Upper lobe of left lung (tissue), 6 donors: ENCODE data around the gene CRELD2. TPM values are rescaled to one million over a fixed set of nuclear protein-coding genes. Genes with fewer than 3 reads are reported as not detected.

Source experiments
- ATAC-seq, 2 donors: fragments of 200-7000 bp; cut with Tn5 transposase; one replicate each; pipeline ENCODE4 v1.9.1; 2022; ENCODE audit warnings: mild to moderate bottlenecking in 2 of 2, moderate library complexity in 2 of 2; ENCODE audit not compliant: low FRiP score in 2 of 2
- DNase-seq, 2 donors: peaks; one replicate each; pipeline ENCODE4 v3.0.0-alpha.2; 2019 to 2020
- H3K27ac ChIP-seq, 4 donors: fragments of 200-600 bp; sonication (generic); one replicate each; pipeline ENCODE4 v1.5.1; 2016 to 2019
- H3K27me3 ChIP-seq, 4 donors: fragments of 200-600 bp; sonication (generic); one replicate each; pipeline ENCODE4 v1.5.1; 2017 to 2019
- H3K36me3 ChIP-seq, 4 donors: fragments of 200-600 bp; sonication (generic); one replicate each; pipeline ENCODE4 v1.5.1; 2016 to 2019
- H3K4me1 ChIP-seq, 4 donors: fragments of 200-600 bp; sonication (generic); one replicate each; pipeline ENCODE4 v1.5.1; 2018 to 2019
- H3K4me3 ChIP-seq, 4 donors: fragments of 200-600 bp; sonication (generic); one replicate each; pipeline ENCODE4 v1.5.1; 2017 to 2019; ENCODE audit warnings: mild to moderate bottlenecking in 2 of 4, moderate library complexity in 1 of 4
- H3K9me3 ChIP-seq, 4 donors: fragments of 200-600 bp; sonication (generic); one replicate each; pipeline ENCODE4 v1.5.1; 2018 to 2019
- CTCF ChIP-seq, 6 experiments: fragments of 450-650 bp in 4 of 6; fragments of 200-600 bp in 2 of 6; sonication (generic) in 2 of 6; IDR thresholded peaks; one replicate each; pipeline ENCODE4 v1.5.1; 2016 to 2019; ENCODE audit warnings: antibody characterized with exemption in 6 of 6
- EP300 ChIP-seq, 4 donors: sonication (generic); formaldehyde crosslinking; IDR thresholded peaks; one replicate each; pipeline ENCODE4 v1.5.1; 2017; ENCODE audit warnings: antibody characterized with exemption in 4 of 4, control low read depth in 2 of 4
- POLR2A ChIP-seq, 4 donors: fragments of 450-650 bp; IDR thresholded peaks; one replicate each; pipeline ENCODE4 v1.5.1; 2016 to 2017; ENCODE audit warnings: antibody characterized with exemption in 4 of 4, mild to moderate bottlenecking in 2 of 4
- POLR2AphosphoS5 ChIP-seq, 2 donors: sonication (generic); formaldehyde crosslinking; IDR thresholded peaks; one replicate each; pipeline ENCODE4 v1.5.1; 2017; ENCODE audit warnings: antibody characterized with exemption in 2 of 2
- WGBS, 2 donors: methylation state at CpG; one replicate each; pipeline ENCODE4 v1.1.5; 2017 to 2018; 5-methylcytosine and 5-hydroxymethylcytosine counted together
- total RNA-seq, 6 donors: library from RNA; depleted of rRNA in 4 of 6; stranded (reverse); fragments of >200 nt in 4 of 6; gene quantifications; one replicate each; pipeline versions ENCODE4 v1.1.0 to v1.2.1, GENCODE V29; 2016 to 2021
- donor health status: DM: no; HTN: no; CAD: no; lungs with moderate emphysema.
- donor health status: DM: no; HTN: yes; CAD: no; lungs with severe emphysema.

Gene CRELD2
- total RNA-seq, 6 donors from 2014 or later: 31.2 to 72.6 (median 46.9) TPM

- 72 to 90% methylated on average over 4 to 14 of the region's 17 CpGs for WGBS, 2 donors
- H3K4me3 ChIP-seq: peak overlapping the region in 3 of 4 donors; percentile 43 to 49 (median 46)
- ATAC-seq (no peak), DNase-seq (peak in 1 of 2 donors; percentile 45)
- no peaks in the 10 kb centered on the region for H3K36me3 ChIP-seq
- TF ChIP-seq CTCF (IDR thresholded peaks at IDR 0.05) (no peak), EP300 (IDR thresholded peaks at IDR 0.05) (no peak), POLR2A (IDR thresholded peaks at IDR 0.05) (peak in 1 of 4 donors; percentile 49), POLR2AphosphoS5 (IDR thresholded peaks at IDR 0.05) (no peak)
- no peaks in the 10 kb centered on the region for H3K9me3 ChIP-seq
- H3K27me3 ChIP-seq: no peaks in the 10 kb centered on the region
- peak overlapping the region; percentile 80 to 99 (median 91) for H3K27ac ChIP-seq
- H3K4me1 ChIP-seq: peaks cover 11 to 44% (median 25%) of the 10 kb centered on the region in 4 donors
These were observed 28.3 kb downstream of the CRELD2 start for GRCh38 chr22:49946612-49947295.

DNA sequence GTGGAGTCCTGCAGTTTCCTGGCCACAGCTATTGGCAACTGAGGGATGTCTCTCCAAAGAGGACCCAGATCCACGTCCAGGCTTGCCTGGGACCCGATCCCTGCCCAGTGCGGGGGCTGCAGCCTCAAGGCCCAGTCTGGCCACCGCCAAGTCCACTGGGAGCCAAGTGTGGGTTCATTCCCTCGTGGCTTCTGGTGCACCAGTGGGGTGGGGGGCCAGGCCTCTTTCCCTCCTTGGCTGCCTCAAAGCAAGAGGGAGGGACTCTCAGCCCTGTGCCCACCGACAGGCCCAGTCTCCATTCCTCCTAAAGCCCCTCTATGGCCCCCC lies 28.8 kb downstream of the CRELD2 start:
- no peak for TF ChIP-seq CTCF (IDR thresholded peaks at IDR 0.05)
- TF ChIP-seq EP300 (IDR thresholded peaks at IDR 0.05): no peak
- no peak for TF ChIP-seq POLR2AphosphoS5 (IDR thresholded peaks at IDR 0.05)
- TF ChIP-seq POLR2A (IDR thresholded peaks at IDR 0.05): no peak
- Histone ChIP-seq H3K9me3 (no peaks in the 10 kb centered on the region), H3K27me3 (no peaks in the 10 kb centered on the region), H3K4me1 (peaks cover 16 to 49% (median 30%) of the 10 kb centered on the region in 4 donors), H3K4me3 (peak overlapping the region in 3 of 4 donors; percentile 43 to 49 (median 46)), H3K27ac (peak overlapping the region; percentile 80 to 99 (median 91)), H3K36me3 (no peaks in the 10 kb centered on the region)
- DNase-seq: peak in 1 of 2 donors; percentile 73
- ATAC-seq: no peak
- whole genome bisulfite sequencing, 2 donors: 69% methylated on average over 6 of the region's 6 CpGs; no CpG with 5 or more reads in 1 of the 2 donors

- no peaks in the 10 kb centered on the region for H3K27me3 ChIP-seq
- ATAC-seq (no peak), DNase-seq (peak in 1 of 2 donors; percentile 85)
- peak overlapping the region; percentile 80 to 99 (median 91) for H3K27ac ChIP-seq
- H3K4me3 ChIP-seq: peak overlapping the region in 3 of 4 donors; percentile 43 to 49 (median 46)
- TF ChIP-seq POLR2A (IDR thresholded peaks at IDR 0.05) (peak in 2 of 4 donors; percentile 33 to 58), POLR2AphosphoS5 (IDR thresholded peaks at IDR 0.05) (no peak)
- H3K9me3 ChIP-seq: no peaks in the 10 kb centered on the region
- peaks cover 27 to 59% (median 41%) of the 10 kb centered on the region in 4 donors for H3K4me1 ChIP-seq
- no peaks in the 10 kb centered on the region for H3K36me3 ChIP-seq
- 59 to 84% methylated on average over 5 to 11 of the region's 23 CpGs for WGBS, 2 donors
These were observed 29.9 kb downstream of the CRELD2 start for GRCh38 chr22:49948116-49948957.

GRCh38 chr22:49948958-49949913 lies 30.8 kb downstream of the CRELD2 start:
- Histone ChIP-seq H3K4me3 (peak overlapping the region in 3 of 4 donors; percentile 43 to 49 (median 46)), H3K36me3 (no peaks in the 10 kb centered on the region), H3K27ac (peak overlapping the region; percentile 80 to 99 (median 91)), H3K9me3 (no peaks in the 10 kb centered on the region), H3K27me3 (no peaks in the 10 kb centered on the region), H3K4me1 (peaks cover 36 to 68% (median 50%) of the 10 kb centered on the region in 4 donors)
- ATAC-seq: peak; percentile 49 to 83
- peak; percentile 23 to 98 (median 88) for TF ChIP-seq EP300 (IDR thresholded peaks at IDR 0.05)
- TF ChIP-seq POLR2AphosphoS5 (IDR thresholded peaks at IDR 0.05): peak; percentile 59 to 75
- TF ChIP-seq POLR2A (IDR thresholded peaks at IDR 0.05): peak in 3 of 4 donors; percentile 13 to 94 (median 89)
- peak in 1 of 6 experiments; percentile 12 for TF ChIP-seq CTCF (IDR thresholded peaks at IDR 0.05)
- peak; percentile 93 to 96 for DNase-seq
- 67 to 68% methylated on average over 14 to 38 of the region's 42 CpGs for WGBS, 2 donors
